Endometrium (tissue), 2 donors: Measurements from ENCODE around the gene PMAIP1.
A peak's percentile ranks its signal among the peaks of the same experiment; 100 is the strongest.
"Not testable (repeated sequence)": the region's sequence is repeated elsewhere in the genome, so short reads cannot be mapped to it uniquely, and the experiment has no call there.

ENCODE experiments used
- FAIRE-seq: peaks from 2 replicates; lab custom pipeline; 2012; peaks lifted over from hg19 to GRCh38; lab: Jason Lieb, UNC
- donor health status: control.
- donor health status: control.

The PMAIP1 gene

DNA sequence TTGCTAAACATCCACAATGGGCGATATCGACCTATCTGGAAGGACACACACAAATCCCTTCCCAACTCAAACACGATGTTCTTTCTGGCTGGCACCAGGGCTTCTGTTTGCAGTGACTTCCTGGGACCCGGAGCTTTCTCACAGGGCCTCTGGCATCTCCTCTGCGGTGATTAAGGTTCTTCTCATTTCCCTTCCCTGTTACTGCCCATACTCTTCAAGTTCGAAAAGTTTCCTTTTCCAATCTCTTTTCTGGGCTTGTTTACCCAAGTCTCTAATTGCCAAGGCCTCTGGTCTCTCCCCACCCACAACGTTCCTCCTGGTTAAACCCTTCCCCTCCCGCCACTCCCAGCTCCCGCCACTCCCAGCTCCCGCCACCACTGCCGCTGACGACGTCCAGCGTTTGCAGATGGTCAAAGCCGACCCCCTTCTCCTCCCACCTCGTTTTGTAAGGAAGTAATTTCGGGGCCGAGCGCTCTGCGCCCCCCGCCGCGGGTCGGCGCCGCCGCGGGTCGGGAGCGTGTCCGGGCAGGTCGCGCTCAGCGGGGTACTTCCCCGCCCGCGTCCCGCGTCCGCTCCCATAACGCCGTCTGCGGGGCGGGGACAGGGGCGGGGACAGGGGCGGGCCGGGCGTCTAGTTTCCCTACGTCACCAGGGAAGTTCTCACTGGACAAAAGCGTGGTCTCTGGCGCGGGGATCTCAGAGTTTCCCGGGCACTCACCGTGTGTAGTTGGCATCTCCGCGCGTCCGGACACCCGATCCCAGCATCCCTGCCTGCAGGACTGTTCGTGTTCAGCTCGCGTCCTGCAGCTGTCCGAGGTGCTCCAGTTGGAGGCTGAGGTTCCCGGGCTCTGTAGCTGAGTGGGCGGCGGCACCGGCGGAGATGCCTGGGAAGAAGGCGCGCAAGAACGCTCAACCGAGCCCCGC lies at the start of gene PMAIP1:
TSS of gene PMAIP1 (plus strand) at position 699 of the 924 bp plus-strand sequence. CDS start at position 881, 182 bp downstream.
- no peak for FAIRE-seq

DNA sequence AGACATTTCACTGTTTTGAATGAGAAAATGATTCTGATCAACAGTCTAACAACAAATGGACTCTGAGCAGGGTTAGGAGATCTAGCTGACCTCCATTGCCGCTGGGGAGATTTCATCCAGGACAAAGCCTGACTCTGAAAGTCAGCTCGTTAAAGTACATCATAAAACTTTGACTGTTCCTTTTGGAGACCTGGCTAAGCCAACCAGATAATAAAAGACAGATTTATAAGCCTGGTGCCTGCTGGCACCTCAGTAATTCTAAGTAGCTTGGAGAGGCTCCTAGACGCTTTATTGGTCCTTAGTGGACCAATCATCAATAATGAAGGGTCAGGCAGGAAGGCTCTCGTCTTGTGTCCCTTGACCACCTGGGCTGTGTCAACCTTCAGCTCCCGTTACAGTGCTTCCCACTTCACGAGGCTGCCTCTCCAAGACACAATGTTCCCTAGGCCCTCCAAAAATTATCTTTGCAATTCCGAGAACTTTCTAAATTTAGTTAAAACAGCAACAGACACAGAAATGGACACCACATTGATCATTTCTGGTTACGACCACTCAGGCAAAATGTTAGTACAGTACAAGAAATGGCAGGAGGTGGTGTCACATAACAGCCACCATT lies 47.9 kb upstream of the PMAIP1 start:
- FAIRE-seq, result no peak

DNA sequence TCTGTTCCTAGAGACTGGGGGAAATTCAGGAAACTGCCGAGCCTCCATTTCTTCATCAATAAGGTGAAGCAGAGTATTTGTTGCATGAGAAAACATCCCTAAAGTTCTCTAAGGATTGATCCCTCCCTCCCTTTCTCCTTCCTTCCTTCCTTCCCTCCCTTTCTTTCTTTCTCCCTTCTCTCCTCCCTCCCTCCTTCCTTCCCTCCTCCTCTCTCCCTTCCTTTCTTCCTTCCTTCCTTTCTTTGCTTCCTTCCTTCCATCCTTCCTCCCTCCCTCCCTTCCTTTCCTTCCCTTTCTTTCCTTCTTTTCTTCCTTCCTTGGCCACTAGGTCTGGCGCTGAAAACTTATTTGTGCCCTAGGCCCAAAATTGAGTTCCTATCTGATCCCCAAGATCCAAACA lies 47.2 kb upstream of the PMAIP1 start:
- FAIRE-seq, result no peak

DNA sequence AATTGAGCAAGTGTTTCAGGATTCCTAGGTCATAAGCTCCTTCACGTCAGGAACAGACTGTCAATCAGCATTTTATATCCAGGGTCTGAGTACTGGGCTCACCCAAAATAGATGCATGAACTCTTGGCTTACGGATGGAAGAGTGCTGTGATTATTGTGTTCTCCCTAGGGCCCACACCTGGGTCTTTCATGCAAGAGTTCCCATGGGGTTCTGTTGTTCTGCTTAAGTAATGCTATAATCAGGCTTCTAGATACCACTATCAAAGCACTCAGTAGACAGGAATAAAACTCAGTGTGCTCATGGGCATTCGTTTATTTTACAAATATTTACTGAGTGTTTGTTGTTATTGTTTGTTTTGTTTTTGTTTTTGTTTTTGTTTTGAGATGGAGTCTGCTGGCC lies 46.4 kb upstream of the PMAIP1 start:
- FAIRE-seq, result no peak

DNA sequence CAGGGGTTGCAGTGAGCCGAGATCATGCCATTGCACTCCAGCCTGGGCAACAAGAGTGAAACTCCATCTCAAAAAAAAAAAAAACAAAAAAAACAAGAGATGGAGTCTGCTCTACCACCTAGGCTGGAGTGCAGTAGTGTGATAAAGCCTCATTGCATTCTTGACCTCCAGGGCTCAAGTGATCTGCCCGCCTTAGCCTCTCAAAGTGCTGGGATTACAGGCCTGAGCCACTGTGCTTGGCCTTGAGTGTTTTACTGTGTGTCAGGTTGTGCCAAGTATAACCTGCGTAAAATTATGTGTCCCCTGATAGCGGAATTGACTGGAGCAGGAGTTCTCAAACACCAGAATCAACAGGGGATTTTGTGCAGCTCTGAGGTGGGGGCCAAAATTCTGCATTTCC lies 45.8 kb upstream of the PMAIP1 start:
- FAIRE-seq, result not testable (repeated sequence)

DNA sequence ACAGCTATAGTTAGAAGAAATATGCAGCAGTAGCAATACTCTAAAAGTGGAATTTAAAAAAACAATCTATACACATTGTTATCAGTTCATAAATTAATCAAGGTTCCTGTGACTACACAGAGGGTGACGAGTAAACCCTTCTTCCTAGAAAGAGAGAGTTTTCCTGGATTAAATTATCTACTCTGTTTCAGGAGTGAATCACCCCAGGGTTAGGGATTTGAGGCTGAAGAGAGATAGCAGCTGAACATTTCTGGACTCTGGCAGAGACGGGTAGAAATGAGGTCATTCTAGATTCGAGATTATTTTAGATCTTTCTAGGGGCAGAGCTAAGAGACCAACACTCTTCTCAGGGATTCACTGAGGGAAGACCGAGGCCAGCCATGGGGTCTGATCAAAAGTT lies 38.8 kb upstream of the PMAIP1 start:
- no peak for FAIRE-seq

DNA sequence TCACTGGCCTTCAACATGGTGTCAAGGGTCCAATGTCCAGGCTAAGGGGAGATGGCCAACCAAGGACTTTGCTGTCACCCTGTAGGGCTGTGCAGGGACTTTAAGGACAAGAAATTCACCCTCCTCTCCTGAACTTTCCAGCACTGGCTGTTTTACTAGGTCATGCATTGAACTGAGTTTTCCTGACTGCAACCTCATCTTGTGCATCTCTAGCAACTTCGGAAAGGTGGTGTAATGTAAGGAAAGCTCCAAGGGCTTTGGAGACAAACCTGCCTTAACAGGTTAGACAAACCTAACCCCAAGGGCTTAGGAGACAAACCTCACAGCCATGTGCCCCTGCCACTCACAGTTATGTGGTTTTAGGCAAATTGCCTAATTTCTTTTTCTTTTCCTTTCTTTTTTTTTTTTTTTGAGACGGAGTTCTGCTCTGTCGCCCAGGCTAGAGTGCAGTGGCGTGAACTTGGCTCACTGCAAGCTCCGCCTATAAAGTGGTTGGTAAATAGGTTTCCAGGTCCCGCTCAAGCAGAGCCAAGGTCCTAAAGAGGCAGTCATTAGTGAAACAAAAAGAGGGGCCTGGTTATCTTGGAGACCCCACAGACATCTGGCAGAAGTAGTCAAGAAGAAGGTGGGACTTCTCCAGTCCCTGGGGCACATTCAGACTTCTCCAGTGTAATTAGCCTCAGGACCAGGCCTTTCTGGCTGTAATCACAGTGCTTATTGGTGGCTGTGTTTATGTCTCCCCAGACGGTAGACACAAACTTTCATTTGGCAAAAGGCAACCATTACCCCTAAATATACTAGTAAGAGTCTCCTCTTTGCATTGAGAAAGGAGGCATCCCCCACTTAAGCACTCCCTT lies 37.6 kb upstream of the PMAIP1 start:
- FAIRE-seq, result no peak

DNA sequence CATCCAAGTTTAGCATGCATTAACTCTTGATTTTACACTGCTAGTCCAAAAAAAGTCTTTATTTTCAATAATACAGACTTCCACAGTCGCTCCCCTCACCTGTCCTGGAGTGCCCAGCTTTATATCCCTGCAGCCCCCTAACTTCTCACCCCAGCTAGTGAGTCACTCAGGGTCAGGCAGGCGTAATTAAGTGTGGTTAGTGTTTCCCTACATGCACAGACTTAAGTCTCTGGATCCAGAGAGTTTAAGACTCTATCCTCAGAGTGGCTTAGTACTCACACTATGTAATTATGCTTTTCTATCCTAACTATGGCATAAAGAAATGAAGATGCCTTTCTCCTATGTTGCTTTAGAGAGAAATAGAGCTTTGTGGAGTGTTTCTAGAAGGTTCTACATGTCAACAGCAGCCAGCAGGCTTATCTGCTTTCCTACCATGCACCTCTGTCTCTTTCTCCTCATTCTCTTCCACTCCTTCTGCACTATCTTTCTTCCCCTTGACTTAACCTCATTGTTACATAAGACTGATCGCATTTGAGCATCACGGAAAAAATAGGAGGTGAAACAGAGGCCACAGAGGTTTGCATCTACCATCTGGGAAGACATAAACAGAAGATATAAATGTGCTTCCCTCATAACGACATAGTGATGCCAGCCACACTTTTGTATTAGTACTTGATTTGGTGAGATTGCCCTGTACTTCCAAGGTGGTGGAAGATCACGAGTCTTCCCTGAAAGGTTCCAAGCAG lies 34.4 kb upstream of the PMAIP1 start:
- no peak for FAIRE-seq

DNA sequence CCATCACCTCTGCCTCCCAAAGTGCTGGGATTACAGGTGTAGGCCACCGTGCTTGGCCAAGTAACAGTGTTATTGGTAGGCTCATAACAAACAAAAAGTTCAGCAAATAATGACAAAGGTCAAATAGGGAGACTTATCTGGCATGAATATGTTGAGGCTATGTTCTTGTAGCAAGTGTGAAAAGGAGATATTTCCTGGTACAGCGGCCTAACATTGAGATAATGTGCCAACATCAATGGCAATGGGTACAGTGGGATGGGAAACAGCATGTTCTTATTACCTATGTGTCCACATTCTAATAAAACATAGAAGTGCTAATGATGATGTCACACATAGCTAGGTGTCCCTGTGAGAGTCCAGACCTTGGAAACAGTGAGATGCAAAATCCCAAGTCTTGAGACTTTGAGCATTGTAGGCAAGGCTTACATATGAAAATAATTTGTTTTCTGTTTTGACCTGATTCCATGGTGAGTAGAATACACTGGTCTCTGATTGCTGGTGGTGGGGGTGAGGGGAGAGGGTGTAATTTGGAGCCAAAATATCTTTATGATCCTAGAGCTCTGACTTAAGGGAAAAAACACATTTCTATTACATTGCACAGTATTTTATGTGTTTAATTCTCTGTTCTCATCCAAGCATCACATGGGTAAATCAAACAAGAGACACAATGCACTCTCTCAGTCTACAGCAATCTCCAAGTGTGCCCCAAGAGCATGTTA lies 33.1 kb upstream of the PMAIP1 start:
- FAIRE-seq, result no peak

DNA sequence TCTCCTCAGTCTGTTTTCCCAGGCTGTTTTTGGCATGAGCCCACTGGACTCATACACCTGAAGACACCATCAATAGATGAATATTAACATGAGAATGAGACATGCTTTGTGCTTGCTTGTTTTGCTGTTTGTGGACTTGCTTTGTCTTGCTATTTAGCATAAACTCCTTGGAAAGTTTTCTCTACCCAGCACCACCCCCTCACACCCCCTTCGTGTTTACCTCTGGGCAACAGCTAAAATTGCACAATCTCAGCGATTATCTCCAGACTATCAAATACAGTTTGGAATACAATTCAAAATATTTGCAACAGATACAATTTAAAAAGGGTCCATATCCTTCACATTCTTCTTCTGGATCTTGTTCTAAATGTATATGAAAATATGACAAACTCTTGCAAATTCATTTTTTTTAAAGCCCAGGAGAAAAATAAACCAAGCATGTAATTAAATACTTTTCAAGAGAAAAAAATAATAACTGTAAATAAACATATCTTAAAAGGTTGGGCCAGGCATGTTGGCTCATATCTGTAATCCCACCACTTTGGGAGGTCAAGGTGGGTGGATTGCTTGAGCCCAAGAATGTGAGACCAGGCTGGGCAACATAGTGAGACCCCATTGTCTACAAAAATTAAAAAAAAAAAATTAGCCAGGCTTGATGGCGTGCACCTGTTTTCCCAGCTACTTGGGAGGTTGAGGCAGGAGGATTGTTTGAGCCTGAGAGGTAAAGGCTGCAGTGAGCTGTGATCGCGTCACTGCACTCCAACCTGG lies 32.3 kb upstream of the PMAIP1 start:
- FAIRE-seq, result no peak

DNA sequence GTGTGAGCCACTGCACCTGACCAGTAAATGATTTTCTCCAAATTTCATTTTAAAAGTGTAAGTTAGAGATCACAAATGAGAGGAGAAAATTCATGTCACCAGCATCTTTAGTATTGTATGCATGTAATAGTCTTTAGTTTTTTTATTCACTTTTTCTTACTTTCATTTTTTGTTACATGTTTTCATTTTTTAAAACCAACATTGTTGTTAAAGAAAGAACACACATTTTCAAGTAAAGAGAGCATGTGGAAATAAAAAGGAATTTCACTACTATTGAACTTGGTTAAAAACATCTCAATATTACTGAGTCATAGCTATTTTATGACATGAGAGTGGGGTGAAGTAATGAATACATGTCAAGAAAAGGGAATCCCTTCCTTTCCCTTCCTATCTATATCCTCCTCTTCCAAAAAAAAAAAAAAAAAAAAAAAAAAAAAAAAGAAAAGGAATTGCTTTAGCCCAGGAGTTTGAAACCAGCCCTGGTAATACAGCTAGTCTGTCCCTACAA lies 29.1 kb upstream of the PMAIP1 start:
- peak; percentile 60 for FAIRE-seq

DNA sequence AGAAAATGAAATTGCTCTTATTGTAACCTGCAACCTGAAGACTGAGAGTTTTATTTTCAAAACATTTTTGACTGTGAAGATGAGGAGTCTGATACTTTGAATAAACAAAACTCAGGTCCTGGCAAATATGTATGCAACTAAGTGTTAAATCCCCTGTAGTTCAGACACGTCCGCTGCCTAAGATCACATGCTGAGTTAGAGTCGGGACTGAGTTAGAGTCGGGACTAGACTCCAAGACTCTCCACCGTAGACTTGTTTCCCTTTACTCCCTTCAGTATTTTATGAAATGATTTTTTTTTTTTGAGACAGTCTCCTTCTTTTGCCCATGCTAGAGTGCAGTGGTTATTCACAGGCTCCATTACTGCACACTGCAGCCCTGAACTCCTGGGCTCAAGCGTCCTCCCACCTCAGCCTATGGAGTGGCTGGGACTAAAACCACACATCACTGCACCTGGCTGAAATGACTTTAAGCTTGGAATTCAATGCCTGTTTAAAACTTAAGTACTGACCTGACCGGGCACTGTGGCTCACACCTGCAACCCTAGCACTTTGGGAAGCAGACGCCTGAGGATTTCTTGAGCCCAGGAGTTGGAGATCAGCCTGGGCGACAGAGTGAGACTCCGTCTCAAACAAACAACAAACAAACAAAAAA lies 28.0 kb upstream of the PMAIP1 start:
- no peak for FAIRE-seq

DNA sequence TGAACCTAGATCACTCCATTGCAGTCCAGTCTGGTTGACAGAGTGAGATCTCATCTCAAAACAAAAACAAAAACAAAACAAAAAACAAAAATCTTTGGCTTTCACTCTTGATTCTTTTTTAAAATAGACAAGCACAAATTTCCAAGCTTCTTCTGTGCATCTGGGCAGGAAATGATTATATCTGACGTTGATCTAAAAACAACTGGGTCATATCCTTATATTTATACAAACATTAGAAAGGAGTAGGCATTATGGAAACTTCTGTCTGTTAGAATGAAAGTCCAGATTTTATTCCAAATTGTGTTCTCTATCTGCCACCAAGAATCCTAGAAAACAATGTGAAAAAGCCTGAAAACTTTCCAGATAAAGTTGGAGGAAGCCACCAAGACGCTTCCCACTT lies 26.2 kb upstream of the PMAIP1 start:
- peak; percentile 94 for FAIRE-seq

DNA sequence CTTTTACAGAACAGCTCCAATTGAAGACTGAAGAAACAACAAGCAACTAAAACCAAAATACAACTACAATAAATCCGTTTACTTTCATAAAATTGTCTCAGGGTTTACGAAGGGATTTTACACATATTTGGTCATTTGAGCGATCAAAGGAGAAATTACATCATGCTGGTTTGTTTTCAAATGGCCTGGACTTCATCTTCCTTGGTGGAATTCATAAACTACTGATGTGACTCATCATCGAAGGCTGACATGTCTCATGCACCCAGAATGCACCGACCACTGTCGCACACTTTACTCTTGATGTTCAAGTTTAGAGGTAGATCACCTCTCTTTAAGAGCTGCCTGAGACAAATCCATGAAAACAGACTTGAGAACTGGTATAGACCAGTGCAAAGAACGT lies 25.6 kb upstream of the PMAIP1 start:
- peak; percentile 89 for FAIRE-seq

DNA sequence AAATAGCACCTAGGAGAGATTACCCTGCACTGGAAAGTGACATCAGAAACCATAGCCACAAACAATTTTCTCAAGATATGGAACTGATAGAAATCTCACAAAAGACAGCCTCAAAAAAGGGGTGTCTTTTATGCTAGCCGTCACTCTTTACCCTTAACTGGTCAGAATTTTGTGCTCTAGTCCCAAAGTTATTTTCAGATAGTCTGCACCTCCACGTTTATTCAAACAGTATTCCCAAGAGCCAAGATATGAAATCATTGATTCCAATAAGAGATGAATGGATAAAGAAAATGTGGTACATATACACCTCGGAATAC lies 23.5 kb upstream of the PMAIP1 start:
- FAIRE-seq, result no peak

DNA sequence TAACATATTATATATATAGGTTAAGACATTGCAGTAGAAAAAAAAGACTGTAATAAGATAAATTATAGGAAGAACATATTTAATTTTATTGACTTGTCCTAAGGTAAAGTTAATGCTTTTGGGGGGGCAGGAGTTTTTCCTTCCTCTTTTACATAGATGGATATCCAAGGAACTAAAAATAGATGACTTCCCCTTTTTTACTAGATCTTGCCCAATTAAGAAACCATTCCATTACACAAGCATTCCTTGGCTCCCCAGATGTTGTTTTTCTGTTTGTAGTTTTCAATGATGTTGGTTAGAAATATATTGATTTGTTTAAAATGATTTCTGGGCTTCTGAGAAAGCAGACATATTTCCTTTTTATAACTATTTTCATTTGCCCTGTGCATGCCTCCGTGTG lies 22.4 kb upstream of the PMAIP1 start:
- FAIRE-seq, result no peak

DNA sequence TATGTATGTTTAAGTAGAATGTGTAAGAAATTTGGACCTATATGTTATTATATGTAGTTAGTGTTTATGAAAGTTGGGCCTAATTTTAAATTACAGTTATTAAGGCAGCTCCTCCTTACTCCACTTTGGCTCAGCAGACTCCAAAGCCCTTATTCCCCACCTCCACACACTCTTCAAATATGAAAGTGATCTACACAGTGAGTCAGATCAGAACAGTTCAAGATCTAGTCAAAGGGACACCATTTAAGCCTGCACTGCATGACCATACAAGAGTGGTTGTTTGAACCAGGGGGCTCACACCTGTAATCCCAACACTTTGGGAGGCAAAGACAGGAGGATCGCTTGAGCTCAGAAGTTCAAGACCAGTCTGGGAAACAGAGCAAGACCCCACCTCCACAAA lies 21.2 kb upstream of the PMAIP1 start:
- FAIRE-seq, result no peak

DNA sequence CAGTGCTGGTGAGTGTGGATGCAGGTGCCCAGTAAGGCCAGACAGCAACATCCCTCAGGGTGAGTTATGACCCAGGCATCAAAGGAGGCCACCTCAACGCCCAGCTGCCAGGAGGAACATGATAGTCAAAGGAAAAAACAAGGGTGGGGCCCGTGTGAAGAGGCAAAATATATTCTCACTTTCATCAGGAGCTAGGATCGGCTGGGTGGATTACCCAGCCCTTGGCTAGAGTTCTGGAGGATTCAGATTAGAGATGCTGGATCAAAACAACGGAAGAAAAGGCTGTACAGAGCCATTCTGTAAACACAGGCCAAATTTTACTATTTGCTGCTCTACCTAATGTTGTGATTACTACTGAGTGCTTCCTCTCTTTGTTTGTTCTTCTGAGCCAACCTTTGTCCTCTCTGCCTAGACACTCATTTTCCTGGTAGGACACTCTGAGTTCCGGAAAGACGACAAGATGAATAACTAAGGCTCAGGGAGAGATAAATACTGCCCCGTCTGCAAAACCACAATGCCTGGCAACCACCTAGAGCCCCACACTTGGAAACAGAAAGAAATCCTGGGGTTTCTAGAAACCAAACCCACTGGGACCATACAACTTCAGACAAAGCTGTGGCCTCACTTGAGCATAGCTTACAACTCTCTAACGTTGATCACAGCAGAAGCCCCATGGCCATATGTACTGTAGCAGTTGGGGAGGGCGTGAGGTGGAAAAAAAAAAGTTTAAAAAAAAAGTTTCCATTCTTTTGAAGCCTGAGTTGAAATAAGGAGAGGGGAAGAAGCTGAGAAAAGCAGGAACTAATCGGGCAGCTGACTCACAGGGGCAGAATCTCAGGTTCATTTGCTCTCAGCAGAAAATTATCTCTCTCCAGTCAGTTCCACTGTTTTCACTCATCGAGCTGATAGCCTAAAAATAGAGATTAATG lies 17.8 kb upstream of the PMAIP1 start:
- FAIRE-seq, result no peak

DNA sequence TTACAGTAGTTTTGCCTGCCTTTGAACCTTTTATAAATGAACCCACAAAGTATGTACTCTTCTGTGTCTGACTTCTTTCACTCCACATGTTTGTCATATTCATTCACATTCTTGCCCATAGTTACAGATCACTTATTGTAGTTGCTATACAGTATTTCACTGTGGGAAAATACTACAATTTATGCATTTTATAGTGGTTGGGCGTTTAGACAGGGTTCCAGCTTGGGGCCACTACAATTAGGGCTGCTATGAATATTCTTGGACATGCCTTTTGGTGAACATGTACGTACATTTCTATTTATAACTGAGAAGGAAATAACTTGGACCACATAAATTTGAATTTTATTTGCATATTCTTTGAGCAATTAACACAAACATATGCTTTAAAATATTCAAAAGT lies 15.4 kb upstream of the PMAIP1 start:
- FAIRE-seq, result no peak
